Activated T-cell treated with anti-CD3 and anti-CD28 coated beads, Interleukin-2, amount 50 U/mL, for 72 hours (primary cell): Measurements from ENCODE around the gene P2RX2. TPM values are rescaled to one million over a fixed set of nuclear protein-coding genes. Genes with fewer than 3 reads are reported as not detected.

Experiments used
- ATAC-seq, 2 donors: fragments of 150-1000 bp; cut with Tn5 transposase; replicated peaks in 1 of 2; 2 replicates each; pipeline ENCODE4 v1.10.0; 2021; ENCODE audit warnings: moderate library complexity in 2 of 2, mild to moderate bottlenecking in 1 of 2
- DNase-seq, 2 donors: peaks; one replicate each; pipeline ENCODE4 v3.0.0; 2021 to 2022; ENCODE audit warnings: mixed read lengths in 1 of 2
- H3K27ac Mint-ChIP-seq: one replicate; pipeline ENCODE4 v1.8.0; 2022; ENCODE audit warnings: mild to moderate bottlenecking, moderate library complexity, mixed read lengths
- H3K27me3 Mint-ChIP-seq: one replicate; pipeline ENCODE4 v1.8.0; 2022; ENCODE audit warnings: low read depth, mixed read lengths
- H3K36me3 Mint-ChIP-seq, 2 donors: one replicate each; pipeline ENCODE4 v1.8.0; 2022; ENCODE audit warnings: mixed read lengths in 2 of 2, mild to moderate bottlenecking in 1 of 2; ENCODE audit not compliant: insufficient read depth in 2 of 2
- H3K4me1 Mint-ChIP-seq: one replicate; pipeline ENCODE4 v1.8.0; 2022; ENCODE audit warnings: low read depth, mixed read lengths
- H3K4me3 Mint-ChIP-seq, 2 donors: one replicate each; pipeline ENCODE4 v1.8.0; 2022; ENCODE audit warnings: mild to moderate bottlenecking in 2 of 2, mixed read lengths in 2 of 2, moderate library complexity in 2 of 2
- H3K9me3 Mint-ChIP-seq, 2 donors: one replicate each; pipeline ENCODE4 v1.8.0; 2022; ENCODE audit warnings: mixed read lengths in 2 of 2
- total RNA-seq, 2 donors: library from RNA; stranded (reverse); gene quantifications; one replicate each; pipeline ENCODE4 v1.2.3, GENCODE V29; 2022

The P2RX2 gene
- total RNA-seq, 2 donors from 2014 or later = not detected

GRCh38 chr12:132620899-132621656 lies 2.5 kb downstream of the P2RX2 start:
- Mint-ChIP-seq H3K27ac (no peak overlapping the region), H3K36me3 (peaks cover 14 to 17% of the 10 kb centered on the region in 2 donors), H3K4me3 (no peak overlapping the region), H3K9me3 (peaks cover 0 to 2% of the 10 kb centered on the region in 2 donors), H3K27me3 (peaks cover 22% of the 10 kb centered on the region), H3K4me1 (peaks cover 7% of the 10 kb centered on the region)
- DNase-seq (no peak), ATAC-seq (no peak)

GRCh38 chr12:132621657-132622435 lies 3.3 kb downstream of the P2RX2 start:
- H3K4me1 Mint-ChIP-seq = peaks cover 7% of the 10 kb centered on the region
- no peak overlapping the region for H3K27ac Mint-ChIP-seq
- no peak for ATAC-seq

DNA sequence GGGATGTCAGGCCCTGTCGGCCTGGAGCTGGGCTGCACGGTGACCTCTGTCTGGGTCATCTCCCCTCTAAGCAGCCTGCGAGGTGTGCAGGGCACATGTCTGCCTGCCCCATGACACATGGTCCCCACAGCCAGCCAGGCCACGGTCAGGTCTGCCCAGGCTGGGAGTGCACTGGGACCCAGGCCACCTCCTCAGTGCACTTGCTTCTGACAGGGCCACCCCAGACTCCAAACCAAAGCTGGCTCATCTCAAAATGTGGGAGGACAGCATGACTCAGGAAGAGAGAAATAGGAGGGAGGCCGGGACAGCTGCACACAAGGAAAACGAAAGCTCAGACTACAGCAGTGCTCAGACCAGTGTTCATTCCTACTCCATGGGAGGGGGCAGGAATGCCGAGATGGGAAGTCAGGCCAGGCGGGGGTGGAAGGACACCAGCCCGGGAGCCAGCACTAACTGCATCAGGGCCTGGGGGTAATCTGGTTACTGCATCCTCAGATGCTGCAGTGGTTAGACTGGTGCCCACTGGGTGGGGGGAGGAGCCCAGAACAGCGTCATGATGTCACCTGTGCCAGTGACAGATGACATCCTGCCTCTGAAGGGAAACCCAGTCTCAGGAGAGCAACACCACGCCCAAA lies 4.0 kb downstream of the P2RX2 start:
- H3K27ac Mint-ChIP-seq = no peak overlapping the region
- peaks cover 7% of the 10 kb centered on the region for H3K4me1 Mint-ChIP-seq
- DNase-seq = no peak
- no peaks in the 10 kb centered on the region for H3K9me3 Mint-ChIP-seq
- peaks cover 9 to 12% of the 10 kb centered on the region in 2 donors for H3K36me3 Mint-ChIP-seq
- H3K4me3 Mint-ChIP-seq = no peak overlapping the region
- ATAC-seq = peak in 1 of 2 donors; percentile 20
- peaks cover 8% of the 10 kb centered on the region for H3K27me3 Mint-ChIP-seq

More at GRCh38 chr12:132621657-132622435, 3.3 kb downstream of the P2RX2 start:
- no peaks in the 10 kb centered on the region for H3K9me3 Mint-ChIP-seq
- no peak overlapping the region for H3K4me3 Mint-ChIP-seq
- H3K36me3 Mint-ChIP-seq = peaks cover 11 to 13% of the 10 kb centered on the region in 2 donors
- peaks cover 15% of the 10 kb centered on the region for H3K27me3 Mint-ChIP-seq
- no peak for DNase-seq

GRCh38 chr12:132623072-132623869 lies 4.7 kb downstream of the P2RX2 start:
- ATAC-seq (no peak), DNase-seq (no peak)
- H3K4me3 Mint-ChIP-seq = no peak overlapping the region
- H3K9me3 Mint-ChIP-seq = no peaks in the 10 kb centered on the region
- H3K4me1 Mint-ChIP-seq = peaks cover 7% of the 10 kb centered on the region
- peaks cover 4 to 6% of the 10 kb centered on the region in 2 donors for H3K36me3 Mint-ChIP-seq
- peaks cover under 1% of the 10 kb centered on the region for H3K27me3 Mint-ChIP-seq
- H3K27ac Mint-ChIP-seq = no peak overlapping the region

DNA sequence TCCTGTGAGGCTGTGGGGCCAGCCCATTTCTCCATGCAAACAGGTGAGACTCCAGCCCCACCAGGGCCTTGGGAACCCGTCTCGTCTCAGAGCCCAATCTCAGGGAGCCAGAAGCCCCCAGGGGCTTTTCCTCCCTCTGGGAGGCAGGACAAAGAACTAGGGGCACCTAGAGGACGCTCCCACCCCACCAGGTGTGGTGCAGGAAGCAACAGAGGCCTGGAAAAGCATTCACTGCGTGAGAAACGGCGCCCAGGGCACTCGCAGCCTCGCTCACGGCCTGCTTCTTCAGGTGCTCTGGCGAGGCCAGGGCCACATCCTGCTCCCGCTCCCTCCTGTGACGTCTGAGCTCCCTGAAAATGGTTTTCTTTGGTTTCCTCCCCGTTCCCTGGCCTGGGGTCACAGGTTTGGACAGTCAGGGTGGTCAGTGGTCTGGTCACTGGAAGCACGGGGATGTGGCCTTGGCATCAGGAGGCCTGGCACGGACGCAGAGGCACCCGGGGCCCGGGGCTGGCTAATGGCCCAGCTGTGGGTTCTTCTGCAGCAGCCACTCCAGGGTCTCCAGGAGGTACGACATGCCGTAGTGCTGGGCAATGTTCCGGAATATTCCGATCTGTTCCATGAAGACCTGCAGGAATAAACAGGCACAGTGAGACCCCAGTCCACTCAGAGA lies 5.7 kb downstream of the P2RX2 start:
- no peaks in the 10 kb centered on the region for H3K27me3 Mint-ChIP-seq

GRCh38 chr12:132624910-132625630 lies 6.5 kb downstream of the P2RX2 start:
- Mint-ChIP-seq H3K4me1 (peaks cover 7% of the 10 kb centered on the region), H3K36me3 (peaks cover 4 to 16% of the 10 kb centered on the region in 2 donors), H3K4me3 (no peak overlapping the region), H3K9me3 (no peaks in the 10 kb centered on the region), H3K27me3 (no peaks in the 10 kb centered on the region), H3K27ac (no peak overlapping the region)
- ATAC-seq (no peak), DNase-seq (no peak)

More for the DNA sequence above, 5.7 kb downstream of the P2RX2 start:
- Mint-ChIP-seq H3K27ac (no peak overlapping the region), H3K9me3 (no peaks in the 10 kb centered on the region), H3K4me1 (peaks cover 7% of the 10 kb centered on the region), H3K36me3 (peaks cover 4 to 9% of the 10 kb centered on the region in 2 donors), H3K4me3 (no peak overlapping the region)
- ATAC-seq (no peak), DNase-seq (no peak)

- peaks cover 4 to 21% of the 10 kb centered on the region in 2 donors for H3K36me3 Mint-ChIP-seq
- peaks cover 7% of the 10 kb centered on the region for H3K4me1 Mint-ChIP-seq
- H3K27me3 Mint-ChIP-seq = no peaks in the 10 kb centered on the region
- no peak overlapping the region for H3K27ac Mint-ChIP-seq
- no peaks in the 10 kb centered on the region for H3K9me3 Mint-ChIP-seq
- ATAC-seq = peak in 1 of 2 donors; percentile 20
- H3K4me3 Mint-ChIP-seq = no peak overlapping the region
- no peak for DNase-seq
These were observed 7.3 kb downstream of the P2RX2 start for GRCh38 chr12:132625731-132626430.

DNA sequence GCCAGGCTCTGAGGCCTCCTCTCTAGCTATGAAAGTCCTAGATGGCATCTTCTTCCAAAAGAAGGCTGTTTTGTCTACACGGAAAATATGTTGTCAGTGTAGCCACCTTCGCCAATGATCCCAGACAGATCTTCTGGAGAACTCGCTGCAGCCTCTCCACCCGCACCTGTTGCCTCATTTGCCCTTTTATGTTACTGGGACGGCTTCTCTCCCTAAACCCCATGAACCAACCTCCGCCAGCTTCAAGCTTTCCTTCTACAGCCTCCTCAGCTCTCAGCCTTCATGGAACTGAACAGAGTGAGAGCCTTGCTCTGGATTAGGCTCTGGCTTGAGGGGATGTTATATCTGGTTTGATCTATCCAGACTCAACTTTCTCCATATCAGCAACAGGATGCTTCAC lies 10.8 kb downstream of the P2RX2 start:
- no peak for DNase-seq
- Mint-ChIP-seq H3K4me1 (no peaks in the 10 kb centered on the region), H3K27ac (no peak overlapping the region), H3K27me3 (no peaks in the 10 kb centered on the region), H3K9me3 (no peaks in the 10 kb centered on the region), H3K4me3 (no peak overlapping the region), H3K36me3 (peaks cover 6 to 35% of the 10 kb centered on the region in 2 donors)
- no peak for ATAC-seq

DNA sequence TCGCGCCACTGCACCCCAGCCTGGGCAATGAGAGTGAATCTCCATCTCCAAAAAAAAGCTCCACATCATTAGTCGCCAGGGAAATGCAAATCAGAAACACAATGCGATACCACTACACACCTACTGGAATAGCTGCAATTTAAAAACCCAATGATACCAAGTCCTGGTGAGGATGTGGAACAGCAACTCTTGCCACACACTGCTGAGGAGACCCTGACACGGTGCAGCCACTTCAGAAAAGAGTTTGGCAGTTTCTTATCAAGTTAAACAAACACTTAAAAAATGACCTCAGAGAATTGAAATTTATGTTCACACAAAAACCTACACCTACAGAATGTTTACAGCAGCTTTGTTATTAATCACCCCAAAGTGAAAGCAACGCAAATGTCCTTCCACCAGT lies 12.1 kb downstream of the P2RX2 start:
- peaks cover 5 to 40% of the 10 kb centered on the region in 2 donors for H3K36me3 Mint-ChIP-seq
- no peak overlapping the region for H3K27ac Mint-ChIP-seq
- H3K4me1 Mint-ChIP-seq = no peaks in the 10 kb centered on the region
- H3K27me3 Mint-ChIP-seq = no peaks in the 10 kb centered on the region
- H3K9me3 Mint-ChIP-seq = no peaks in the 10 kb centered on the region
- ATAC-seq (no peak), DNase-seq (no peak)
- no peak overlapping the region for H3K4me3 Mint-ChIP-seq

GRCh38 chr12:132631666-132632065 lies 13.1 kb downstream of the P2RX2 start:
- Mint-ChIP-seq H3K27ac (no peak overlapping the region), H3K36me3 (peaks cover 5 to 48% of the 10 kb centered on the region in 2 donors), H3K4me3 (no peak overlapping the region), H3K9me3 (no peaks in the 10 kb centered on the region), H3K27me3 (no peaks in the 10 kb centered on the region), H3K4me1 (no peaks in the 10 kb centered on the region)
- DNase-seq (no peak), ATAC-seq (no peak)

DNA sequence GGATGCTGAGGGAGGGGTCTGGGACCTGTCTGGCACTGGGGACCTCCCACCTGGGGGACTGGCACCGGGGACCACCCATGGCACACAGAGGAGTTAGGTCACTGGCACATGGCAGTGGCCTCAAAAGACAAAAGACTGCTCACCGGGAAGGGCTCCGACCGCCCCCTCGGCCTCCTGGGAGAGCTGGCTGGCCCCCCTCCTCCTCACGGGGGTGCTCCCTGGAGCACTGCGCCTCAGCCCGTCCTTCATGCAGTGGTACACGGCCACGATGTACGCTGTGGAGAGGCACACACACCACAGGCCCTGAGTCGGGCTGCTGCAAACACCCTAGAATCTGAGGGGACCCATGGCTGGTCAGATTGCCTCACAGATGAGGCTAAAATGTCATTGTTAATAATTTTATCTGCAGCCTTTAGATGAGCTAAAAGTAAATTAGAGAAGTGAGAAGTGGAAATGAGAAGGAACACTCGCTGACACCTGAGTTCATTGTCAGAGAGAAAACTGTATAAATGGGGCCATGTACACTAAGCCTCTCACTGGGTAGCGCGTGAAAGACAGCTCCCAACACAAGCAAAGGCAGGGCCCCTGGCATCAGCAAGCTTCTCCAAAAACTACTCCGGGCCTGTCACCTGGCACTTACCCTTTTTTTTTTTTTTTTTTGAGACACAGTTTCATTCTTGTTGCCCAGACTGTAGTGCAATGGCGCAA lies 14.1 kb downstream of the P2RX2 start:
- H3K4me1 Mint-ChIP-seq = no peaks in the 10 kb centered on the region
- H3K27ac Mint-ChIP-seq = no peak overlapping the region
- peaks cover 5 to 51% of the 10 kb centered on the region in 2 donors for H3K36me3 Mint-ChIP-seq
- no peak for ATAC-seq
- no peaks in the 10 kb centered on the region for H3K27me3 Mint-ChIP-seq
- H3K9me3 Mint-ChIP-seq = no peaks in the 10 kb centered on the region
- H3K4me3 Mint-ChIP-seq = no peak overlapping the region
- no peak for DNase-seq
